ELF-1 (cell line): Measurements from ENCODE around the gene IL1RN.

Experiments used
- DNase-seq: peaks from one replicate; pipeline ENCODE4 v3.0.0-alpha.2; 2016; ENCODE audit warnings: low read depth, low spot score

Gene IL1RN

DNA sequence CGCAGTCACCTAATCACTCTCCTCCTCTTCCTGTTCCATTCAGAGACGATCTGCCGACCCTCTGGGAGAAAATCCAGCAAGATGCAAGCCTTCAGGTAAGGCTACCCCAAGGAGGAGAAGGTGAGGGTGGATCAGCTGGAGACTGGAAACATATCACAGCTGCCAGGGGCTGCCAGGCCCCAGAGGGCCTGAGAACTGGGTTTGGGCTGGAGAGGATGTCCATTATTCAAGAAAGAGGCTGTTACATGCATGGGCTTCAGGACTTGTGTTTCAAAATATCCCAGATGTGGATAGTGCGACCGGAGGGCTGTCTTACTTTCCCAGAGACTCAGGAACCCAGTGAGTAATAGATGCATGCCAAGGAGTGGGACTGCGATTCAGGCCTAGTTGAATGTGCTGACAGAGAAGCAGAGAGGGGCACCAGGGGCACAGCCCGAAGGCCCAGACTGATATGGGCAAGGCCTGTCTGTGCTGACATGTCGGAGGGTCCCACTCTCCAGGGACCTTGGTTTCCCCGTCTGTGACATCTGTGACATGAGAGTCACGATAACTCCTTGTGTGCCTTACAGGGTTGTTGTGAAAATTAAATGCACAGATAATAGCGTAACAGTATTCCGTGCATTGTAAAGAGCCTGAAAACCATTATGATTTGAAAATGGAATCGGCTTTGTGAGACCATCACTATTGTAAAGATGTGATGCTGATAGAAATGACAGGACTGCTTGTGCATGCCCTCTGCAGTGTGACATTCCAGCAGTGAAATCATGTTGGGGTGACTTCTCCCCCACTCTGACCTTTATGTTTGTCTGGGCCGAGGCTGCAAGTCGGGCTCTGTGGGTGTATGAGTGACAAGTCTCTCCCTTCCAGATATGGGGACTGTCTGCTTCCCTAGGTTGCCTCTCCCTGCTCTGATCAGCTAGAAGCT lies 510 bp downstream of the IL1RN start:
- no peak for DNase-seq

DNA sequence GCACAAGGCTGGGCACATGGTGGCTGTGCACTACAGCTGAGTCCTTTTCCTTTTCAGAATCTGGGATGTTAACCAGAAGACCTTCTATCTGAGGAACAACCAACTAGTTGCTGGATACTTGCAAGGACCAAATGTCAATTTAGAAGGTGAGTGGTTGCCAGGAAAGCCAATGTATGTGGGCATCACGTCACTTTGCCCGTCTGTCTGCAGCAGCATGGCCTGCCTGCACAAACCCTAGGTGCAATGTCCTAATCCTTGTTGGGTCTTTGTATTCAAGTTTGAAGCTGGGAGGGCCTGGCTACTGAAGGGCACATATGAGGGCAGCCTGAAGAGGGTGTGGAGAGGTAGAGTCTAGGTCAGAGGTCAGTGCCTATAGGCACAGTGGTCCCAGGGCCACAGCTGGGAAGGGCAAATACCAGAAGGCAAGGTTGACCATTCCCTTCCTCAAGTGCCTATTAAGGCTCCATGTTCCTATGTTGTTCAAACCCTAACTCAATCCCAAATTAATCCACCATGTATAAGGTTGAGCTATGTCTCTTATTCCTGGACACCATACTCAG lies 2.2 kb downstream of the IL1RN start:
- DNase-seq, result no peak

DNA sequence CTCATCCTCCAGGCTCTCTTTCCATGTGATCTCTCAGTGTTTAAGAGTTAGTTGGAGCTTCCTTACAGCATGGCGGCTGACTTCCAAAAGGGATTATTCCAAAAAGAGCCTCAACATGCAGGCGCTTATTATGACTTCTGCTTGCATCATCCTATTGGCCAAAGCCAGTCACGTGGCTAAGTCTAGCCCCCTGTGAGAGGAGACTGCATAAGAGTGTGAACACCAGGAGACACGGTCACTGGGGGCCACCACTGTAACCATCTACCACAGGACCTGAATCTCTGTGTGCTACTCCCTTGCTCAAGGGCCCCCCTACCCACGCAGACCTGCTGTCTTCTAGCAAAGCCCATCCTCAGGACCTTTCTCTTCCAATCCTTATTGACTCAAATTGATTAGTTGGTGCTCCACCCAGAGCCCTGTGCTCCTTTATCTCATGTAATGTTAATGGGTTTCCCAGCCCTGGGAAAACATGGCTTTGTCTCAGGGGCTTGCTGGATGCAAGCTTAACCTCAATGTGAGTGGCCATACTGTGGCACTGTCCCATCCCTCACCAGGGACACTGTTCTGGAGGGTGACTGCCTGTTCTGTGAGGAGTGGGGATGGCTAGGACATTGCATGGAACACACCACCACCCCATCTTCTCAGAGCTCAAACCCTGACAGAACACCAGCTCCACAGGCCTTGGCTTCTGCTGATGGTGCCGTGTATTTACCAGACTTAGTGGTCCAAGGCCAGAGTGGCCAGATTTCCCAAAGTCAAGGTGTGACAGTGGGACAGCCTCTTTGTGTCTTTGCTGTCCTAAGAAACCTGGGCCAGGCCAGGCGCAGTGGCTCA lies 4.2 kb downstream of the IL1RN start:
- no peak for DNase-seq

DNA sequence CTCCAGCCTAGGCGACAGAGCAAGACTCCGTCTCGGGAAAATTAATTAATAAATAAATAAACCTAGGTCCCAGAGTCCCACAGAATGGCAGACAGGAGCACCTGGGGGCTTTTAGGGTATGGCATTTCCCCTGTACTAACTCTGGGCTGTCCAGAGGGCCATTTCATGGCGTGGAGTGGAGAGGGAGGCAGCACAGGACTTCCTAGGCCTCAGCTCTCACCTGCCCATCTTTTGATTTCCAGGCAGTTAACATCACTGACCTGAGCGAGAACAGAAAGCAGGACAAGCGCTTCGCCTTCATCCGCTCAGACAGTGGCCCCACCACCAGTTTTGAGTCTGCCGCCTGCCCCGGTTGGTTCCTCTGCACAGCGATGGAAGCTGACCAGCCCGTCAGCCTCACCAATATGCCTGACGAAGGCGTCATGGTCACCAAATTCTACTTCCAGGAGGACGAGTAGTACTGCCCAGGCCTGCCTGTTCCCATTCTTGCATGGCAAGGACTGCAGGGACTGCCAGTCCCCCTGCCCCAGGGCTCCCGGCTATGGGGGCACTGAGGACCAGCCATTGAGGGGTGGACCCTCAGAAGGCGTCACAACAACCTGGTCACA lies 5.1 kb downstream of the IL1RN start:
- no peak for DNase-seq

DNA sequence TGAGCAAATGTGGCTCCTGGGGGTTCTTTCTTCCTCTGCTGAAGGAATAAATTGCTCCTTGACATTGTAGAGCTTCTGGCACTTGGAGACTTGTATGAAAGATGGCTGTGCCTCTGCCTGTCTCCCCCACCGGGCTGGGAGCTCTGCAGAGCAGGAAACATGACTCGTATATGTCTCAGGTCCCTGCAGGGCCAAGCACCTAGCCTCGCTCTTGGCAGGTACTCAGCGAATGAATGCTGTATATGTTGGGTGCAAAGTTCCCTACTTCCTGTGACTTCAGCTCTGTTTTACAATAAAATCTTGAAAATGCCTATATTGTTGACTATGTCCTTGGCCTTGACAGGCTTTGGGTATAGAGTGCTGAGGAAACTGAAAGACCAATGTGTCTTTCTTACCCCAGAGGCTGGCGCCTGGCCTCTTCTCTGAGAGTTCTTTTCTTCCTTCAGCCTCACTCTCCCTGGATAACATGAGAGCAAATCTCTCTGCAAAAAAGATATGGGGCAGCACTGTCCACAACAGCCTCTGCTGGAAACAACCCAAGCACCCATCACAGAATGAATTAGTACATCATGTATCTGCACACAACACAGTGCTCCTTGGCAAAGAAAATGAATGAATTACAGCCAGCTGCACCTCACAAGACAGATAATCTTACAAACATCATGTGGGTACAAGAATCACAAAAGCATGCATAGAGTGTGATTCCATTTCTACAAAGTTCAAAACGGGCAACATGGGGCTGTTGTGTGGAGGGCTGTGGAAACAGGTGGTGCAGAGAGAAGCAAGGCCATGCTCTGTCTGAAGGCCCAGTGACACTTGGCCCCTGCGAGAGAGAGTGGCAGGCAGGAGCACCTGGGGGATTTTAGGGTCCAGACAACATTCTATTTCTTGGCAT lies 6.6 kb downstream of the IL1RN start:
- DNase-seq, result no peak

DNA sequence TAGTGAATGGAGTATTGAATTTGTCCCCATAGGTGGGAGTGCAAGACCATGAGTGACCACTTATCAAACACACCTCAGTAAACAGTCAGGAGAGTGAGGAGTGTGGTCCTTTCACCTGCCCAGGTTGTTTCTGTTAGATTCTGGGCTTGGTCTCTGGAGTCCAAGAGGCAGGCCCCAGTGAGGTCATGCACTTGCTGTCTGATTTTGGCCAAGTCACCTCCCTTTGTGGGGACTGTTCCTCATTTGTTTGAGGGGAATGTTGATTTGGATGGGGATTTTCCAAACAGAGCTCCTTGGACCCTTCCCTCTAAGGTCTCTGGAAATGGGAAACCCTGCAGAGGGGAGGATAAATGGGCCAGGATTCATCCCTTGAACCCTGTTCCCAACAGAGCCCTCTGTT lies 7.3 kb downstream of the IL1RN start:
- DNase-seq, result no peak

DNA sequence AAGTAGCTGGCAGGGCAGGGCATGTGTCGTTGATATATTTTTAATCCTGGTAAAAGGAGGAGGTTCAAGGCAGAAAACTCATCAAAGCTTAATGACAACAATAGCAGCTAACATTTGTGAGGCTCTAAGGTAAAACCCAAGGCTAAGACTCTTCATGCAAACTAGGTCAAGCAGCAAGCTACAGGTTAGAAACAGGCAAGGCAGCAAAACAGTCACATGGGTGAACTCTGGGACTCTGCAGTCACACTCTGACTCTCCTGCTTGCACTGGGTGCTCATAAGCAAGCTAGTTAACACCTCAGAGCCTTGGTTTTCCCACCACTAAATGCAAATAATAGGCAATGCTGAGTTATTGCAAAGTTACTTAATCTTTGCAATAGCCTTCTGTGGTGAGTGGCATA lies 7.9 kb downstream of the IL1RN start:
- DNase-seq, result no peak

DNA sequence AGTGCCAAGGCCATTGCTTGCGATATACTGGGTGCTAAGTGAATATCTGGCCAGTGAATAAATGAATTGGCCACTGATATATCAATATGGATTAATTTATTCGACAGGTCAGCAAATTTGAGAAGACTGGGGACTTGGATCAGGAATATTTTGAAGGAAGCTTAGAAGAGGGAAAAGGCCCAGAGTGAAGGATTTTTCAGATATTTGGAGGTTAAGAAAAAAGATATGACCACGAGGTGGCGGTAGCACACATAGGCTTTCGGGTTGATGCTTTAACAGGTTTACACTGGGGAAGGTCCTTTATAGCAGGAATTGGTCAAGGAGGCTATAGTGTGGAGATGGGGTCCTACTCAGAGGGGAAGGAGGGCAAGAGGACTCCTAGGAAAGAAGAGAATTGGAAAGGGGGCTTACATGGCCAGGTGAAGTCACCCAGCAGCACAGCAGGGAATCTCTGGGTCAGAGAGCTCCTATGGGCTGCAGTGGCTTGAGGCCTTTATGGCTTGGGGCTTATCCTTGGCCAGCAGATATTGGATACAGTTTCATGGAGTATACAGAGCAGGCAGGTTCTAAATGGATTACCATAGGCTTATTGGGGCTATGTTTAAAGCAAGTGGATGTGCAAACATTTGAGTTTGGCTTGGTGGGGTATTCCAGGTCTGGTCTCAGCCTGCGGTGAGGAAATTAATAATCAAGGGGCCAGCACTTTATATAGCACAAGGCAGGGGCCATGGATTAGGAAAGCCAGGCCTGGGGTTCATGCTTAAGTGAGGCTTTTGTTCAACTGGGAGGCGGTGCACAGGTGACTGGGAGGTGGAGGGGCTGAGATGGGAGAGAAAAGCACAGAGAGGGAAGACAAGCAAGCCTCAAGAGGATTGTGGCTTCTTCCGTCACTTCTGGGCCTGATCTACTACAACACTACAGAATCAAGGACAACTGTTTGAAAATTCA lies 9.7 kb downstream of the IL1RN start:
- peak; percentile 43 for DNase-seq

DNA sequence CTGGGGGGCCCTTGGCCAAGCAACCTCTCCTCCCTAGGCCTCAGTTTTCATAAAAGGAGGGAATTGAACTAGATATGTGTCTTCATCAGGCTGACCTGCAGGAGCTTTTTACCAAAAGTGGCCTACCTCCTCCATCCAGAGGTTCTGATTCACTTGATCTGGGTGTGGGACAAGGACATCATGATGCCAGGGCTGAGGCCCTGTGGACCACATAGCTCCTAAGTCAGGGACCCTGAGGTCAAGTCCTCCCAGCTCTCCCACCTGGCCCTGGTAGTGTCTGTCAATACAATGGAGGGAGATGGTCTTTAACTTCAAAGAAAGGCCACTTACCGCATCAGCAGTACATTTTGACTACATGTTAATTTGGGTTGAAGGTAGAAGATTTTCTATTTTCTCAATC lies 10.4 kb downstream of the IL1RN start:
- no peak for DNase-seq

DNA sequence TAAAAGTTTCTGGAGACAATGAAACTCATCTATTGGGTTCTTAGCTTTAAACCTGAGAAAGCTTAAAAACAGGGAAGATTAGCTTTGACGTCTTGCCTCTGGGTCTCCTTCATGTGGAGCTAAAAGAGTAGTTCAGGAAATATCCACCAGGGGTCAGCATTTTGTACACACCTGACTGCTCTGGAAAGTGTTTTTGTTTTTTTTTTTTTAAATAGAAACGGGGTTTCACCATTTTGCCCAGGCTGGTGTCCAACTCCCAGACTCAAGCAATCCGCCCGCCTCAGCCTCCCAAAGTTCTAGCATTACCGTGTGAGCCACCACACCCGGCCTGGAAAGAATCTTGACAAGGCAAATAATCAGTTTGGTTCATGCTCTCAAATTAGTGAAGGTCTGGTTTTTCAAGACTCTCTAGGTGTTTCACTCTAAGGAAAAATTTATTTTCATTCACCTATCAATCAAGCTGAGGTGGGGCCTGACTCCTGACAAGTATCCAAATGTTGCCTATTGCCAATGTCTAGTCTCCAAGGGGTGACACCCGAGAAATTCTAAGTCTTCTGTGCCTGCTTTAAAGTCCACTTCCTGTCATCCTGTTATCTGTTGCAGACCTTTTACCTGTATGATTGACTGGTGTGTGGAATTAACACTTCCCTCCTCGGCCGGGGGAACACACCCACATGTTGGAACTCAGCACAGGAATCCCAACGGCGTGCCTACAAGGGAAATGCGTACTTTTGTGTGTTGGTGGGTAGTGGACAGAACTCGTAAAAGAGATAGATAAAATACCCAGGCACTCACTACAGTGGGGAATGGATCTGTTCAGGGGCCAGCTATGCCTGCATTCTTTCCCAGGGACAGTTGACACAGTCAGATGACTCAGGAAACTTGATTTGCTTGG lies 11.3 kb downstream of the IL1RN start:
- peak; percentile 63 for DNase-seq

DNA sequence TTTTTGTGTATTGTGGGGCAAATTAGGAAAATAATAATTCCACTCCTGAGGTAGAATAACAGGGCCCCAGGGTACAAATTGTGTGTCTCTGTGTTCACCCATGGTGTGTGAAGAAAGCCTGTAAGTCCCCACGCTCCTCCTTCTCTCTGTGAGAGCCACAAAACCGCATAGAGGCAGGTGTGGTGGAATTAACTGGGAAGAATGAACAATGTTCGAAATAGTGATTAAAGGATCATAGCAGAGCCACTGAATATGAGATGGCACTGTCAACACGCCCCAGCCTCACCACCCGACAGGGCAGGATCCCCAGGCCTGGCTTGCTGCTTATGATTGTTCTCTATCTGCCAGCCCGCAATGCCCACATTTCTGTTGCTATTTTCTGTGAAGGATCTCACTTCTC lies 14.1 kb downstream of the IL1RN start:
- DNase-seq, result no peak

DNA sequence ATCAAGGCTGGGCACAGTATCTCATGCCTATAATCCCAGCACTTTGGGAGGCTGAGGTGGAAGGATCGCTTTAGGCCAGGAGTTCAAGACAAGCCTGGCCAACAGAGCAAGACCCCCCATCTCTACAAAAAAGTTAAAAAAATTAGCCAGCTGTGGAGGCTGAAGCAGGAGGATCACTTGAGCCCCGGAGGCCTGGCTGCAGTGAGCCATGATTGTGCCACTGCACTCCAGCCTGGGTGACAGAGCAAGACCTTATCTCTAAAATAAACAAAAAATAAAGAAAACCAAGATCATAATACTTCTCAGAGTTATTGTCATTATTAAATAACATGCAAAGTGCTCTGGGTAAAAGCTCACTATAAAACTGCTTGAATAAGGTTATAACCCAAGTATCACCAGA lies 14.9 kb downstream of the IL1RN start:
- DNase-seq, result no peak

DNA sequence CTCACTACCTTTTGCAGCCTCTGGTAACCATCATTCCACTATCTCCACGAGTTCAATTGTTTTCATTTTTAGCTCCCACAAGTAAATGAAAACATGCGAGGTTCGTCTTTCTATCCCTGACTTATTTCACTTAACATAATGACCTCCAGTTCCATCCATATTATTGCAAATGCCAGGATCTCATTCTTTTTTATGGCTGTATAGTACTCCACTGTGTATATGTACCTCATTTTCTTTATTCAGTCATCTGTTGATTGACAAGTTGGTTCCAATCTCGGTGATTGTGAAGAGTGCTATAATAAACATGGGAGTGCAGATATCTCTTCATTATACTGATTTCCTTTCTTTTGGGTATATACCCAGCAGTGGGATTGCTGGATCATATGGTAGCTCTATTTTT lies 16.9 kb downstream of the IL1RN start:
- no peak for DNase-seq

DNA sequence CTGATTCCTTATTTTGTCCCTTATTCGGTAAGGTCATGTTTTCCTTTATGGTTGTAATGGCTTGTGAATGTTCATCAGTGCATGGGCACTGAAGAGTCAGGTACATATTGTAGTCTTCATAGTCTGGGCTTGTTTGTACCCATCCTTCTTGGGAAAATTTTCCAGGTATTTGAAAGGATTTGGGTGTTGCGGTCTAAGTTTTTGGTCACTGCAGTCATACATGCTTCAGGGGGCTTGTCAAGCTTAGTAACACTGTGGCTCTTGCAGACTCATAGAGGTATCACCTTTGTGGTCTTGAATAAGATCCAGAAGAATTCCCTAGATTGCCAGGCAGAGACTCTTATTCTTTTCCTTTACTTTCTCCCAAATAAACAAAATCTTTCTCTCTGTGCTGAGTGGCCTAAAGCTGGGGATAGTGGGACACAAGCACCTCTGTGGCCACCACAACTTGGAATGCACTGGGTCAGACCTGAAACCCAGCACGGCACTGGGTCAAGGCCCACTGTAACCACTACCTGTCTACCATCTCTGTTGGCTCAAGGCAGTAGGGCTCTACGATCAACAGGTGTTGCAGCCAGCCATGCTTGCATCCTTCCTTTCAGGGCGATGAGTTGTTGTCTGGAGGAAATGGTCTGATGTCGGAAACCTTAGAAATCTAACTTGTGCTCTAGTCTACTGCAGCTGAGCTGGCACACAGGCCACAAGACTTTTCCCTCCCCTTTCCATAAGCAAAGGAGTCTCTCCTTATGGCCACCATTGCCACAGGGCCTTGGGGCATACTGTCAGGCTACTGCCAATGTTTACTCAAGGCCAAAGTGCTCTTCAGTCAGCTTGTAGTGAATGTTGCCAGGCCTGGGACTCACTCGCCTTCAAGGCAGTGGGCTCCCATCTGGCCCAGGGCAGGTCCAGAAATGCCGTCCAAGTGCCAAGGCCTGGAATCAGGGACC lies 21.5 kb downstream of the IL1RN start:
- DNase-seq, result no peak

DNA sequence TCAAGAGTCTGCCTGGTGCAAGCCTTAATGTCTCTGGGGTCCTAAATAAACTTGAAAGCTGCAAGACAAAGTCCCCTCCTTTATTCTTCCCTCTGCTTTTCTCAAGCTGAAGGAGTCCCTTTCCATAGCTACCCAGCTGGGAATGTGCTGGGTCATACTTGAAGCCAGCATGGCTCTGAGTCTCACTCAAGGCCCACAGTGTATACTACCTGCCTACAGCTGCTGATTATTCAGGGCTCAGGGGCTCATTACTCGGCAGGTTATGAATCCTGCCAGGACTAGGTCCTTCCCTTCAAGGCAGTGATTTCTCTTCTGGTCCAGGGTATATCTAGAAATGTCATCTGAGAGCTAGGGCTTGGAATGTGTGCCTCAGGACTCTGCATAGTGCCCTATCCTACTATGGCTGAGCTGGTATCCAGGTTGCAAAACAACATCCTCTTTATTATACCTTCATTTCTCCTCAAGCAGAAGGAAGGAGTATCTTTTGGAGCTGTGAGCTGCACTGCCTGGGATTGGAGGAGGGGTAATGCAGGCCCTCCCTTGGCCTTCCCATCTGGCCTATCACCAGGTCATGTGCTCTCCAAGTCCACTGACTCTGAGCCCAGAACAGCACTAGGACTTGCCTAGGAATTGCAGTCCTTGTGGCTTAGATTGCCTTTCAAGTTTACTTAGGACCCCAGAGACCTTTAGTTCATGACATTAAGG lies 22.3 kb downstream of the IL1RN start:
- DNase-seq, result no peak

DNA sequence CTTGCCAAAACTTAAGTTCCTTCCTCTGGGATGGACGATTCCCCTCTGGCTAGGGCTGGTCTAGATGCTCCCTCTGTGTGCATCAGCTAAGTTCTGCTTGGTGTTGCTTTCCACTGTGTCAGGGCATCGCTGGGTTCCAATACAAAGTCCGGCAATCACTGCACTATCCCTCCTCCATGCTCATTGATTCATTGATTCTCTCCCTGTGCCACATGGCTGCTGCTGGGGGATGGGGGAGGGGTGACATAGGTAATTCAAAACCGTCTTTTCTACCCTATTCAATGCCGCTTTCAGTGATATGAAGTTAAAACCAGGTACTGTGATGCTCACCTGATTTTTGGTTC lies 22.8 kb downstream of the IL1RN start:
- DNase-seq, result no peak

DNA sequence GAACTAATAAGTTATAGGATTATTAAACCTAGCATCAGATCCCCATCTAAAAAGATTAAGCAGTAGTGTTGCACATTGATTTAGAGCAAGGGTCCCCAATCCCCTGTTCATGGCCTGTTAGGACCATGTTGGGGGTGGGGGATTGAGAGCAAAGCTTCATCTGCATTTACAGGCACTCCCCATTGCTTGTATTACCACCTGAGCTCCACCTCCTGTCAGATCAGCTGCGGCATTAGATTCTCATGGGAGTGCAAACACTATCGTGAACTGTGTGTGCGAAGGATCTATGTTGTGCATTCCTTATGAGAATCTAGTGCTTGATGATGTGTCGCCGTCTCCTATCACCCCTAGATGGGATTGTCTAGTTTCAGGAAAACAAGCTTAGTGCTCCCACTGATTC lies 27.9 kb downstream of the IL1RN start:
- DNase-seq, result no peak
